Suppressor macrophage (primary cell): ENCODE measurements around the gene EEF1AKMT3.

ENCODE experiments used
- DNase-seq, 4 experiments: peaks; one replicate each; pipeline ENCODE4 v3.0.0-alpha.2; 2020 to 2022

The EEF1AKMT3 gene

GRCh38 chr12:57735198-57735855, 37.1 kb upstream of the EEF1AKMT3 start:
- DNase-seq = no peak

GRCh38 chr12:57735952-57736740, 36.3 kb upstream of the EEF1AKMT3 start:
- DNase-seq = no peak

- no peak for DNase-seq
Observed at GRCh38 chr12:57736741-57737466, 35.5 kb upstream of the EEF1AKMT3 start.

- DNase-seq = no peak
Observed at GRCh38 chr12:57737467-57738460, 34.6 kb upstream of the EEF1AKMT3 start.

GRCh38 chr12:57738661-57739237, 33.7 kb upstream of the EEF1AKMT3 start, which contains the start of gene AGAP2:
Gene AGAP2, minus strand, starts transcription at chr12:57738742. Its CDS starts 496 bp downstream, at chr12:57738246.
- no peak for DNase-seq

- DNase-seq = no peak
Observed at GRCh38 chr12:57739387-57739786, 33.0 kb upstream of the EEF1AKMT3 start.

GRCh38 chr12:57739914-57740538, 32.4 kb upstream of the EEF1AKMT3 start:
- DNase-seq = no peak

GRCh38 chr12:57740656-57741412, 31.6 kb upstream of the EEF1AKMT3 start:
- DNase-seq = peak in 3 of 4 experiments; percentile 41 to 45 (median 41)

GRCh38 chr12:57741413-57741789, 31.0 kb upstream of the EEF1AKMT3 start:
- peak in 1 of 4 experiments; percentile 20 for DNase-seq

- DNase-seq = peak; percentile 38 to 71 (median 61)
Observed at GRCh38 chr12:57741844-57742738, 30.3 kb upstream of the EEF1AKMT3 start.

GRCh38 chr12:57743769-57744168, 28.6 kb upstream of the EEF1AKMT3 start:
- no peak for DNase-seq

- DNase-seq = peak; percentile 88 to 90 (median 88)
Observed at GRCh38 chr12:57744194-57744776, 28.1 kb upstream of the EEF1AKMT3 start.

GRCh38 chr12:57744777-57745484, 27.5 kb upstream of the EEF1AKMT3 start, which contains the start of gene TSPAN31:
Gene TSPAN31, plus strand, starts transcription at chr12:57745039. Its CDS starts 116 bp downstream, at chr12:57745155.
- DNase-seq = peak; percentile 97 to 99 (median 98)

- DNase-seq = peak in 2 of 4 experiments; percentile 31 to 36
Observed at GRCh38 chr12:57745485-57745881, 26.9 kb upstream of the EEF1AKMT3 start.

- no peak for DNase-seq
Observed at GRCh38 chr12:57746025-57746424, 26.4 kb upstream of the EEF1AKMT3 start.

- no peak for DNase-seq
Observed at GRCh38 chr12:57749061-57749460, 23.4 kb upstream of the EEF1AKMT3 start.

GRCh38 chr12:57750561-57751431, 21.6 kb upstream of the EEF1AKMT3 start:
- no peak for DNase-seq
